ENCODE results near the gene KSR1. TPM values are rescaled to one million over a fixed set of nuclear protein-coding genes. Genes with fewer than 3 reads are reported as not detected.
A peak's percentile ranks its signal among the peaks of the same experiment; 100 is the strongest.

KSR1 gene
- total and polyA plus RNA-seq, 9 of the 15 experiments (the other 6 are each of a cell fraction or from before 2014, with no cell fraction given) = 1.4 to 51.7 (median 18.4) TPM

GRCh38 chr17:27569257-27569722 lies 113.0 kb downstream of the KSR1 start (continued):
- TF ChIP-seq E4F1 (CRISPR knock-in tag; IDR thresholded peaks at IDR 0.05; ENCODE audit: borderline replicate concordance) = no peak
- TF ChIP-seq SNRNP70 (optimal IDR thresholded peaks at IDR 0.05; ENCODE audit: low read depth, low read length) = no peak
- no peak for TF ChIP-seq NFYB (IDR thresholded peaks at IDR 0.05; ENCODE audit: extremely low read depth, insufficient read length)
- no peak for TF ChIP-seq NR4A1 (CRISPR knock-in tag; IDR thresholded peaks at IDR 0.05)
- TF ChIP-seq NR4A1 (tag; IDR thresholded peaks at IDR 0.05) = no peak
- no peak for TF ChIP-seq NELFE (IDR thresholded peaks at IDR 0.05; ENCODE audit: insufficient read depth, insufficient read length)
- no peak for TF ChIP-seq SFPQ (IDR thresholded peaks at IDR 0.05; ENCODE audit: low read depth, low read length)
- TF ChIP-seq POLR3A (IDR thresholded peaks at IDR 0.05; ENCODE audit: borderline replicate concordance, extremely low read depth, insufficient read depth, insufficient read length) = no peak
- TF ChIP-seq CREB5 (CRISPR knock-in tag; IDR thresholded peaks at IDR 0.05) = no peak
- TF ChIP-seq TOE1 (IDR thresholded peaks at IDR 0.05; ENCODE audit: borderline replicate concordance) = peak; percentile 17; the same call in 1 of the 2 replicates
- TF ChIP-seq TOE1 (CRISPR knock-in tag; IDR thresholded peaks at IDR 0.05; ENCODE audit: borderline replicate concordance, low read depth) = no peak
- no peak for TF ChIP-seq E2F1 (CRISPR knock-in tag; IDR thresholded peaks at IDR 0.05)
- TF ChIP-seq ZFPM2 (CRISPR knock-in tag; IDR thresholded peaks at IDR 0.05) = no peak
- no peak for TF ChIP-seq NR1H2 (CRISPR knock-in tag; IDR thresholded peaks at IDR 0.05)
- no peak for TF ChIP-seq ZNF121 (CRISPR knock-in tag; conservative IDR thresholded peaks at IDR 0.05)
- TF ChIP-seq U2AF2 (optimal IDR thresholded peaks at IDR 0.05; ENCODE audit: low read depth, low read length) = no peak
- 0 out of 2 replicates have a peak, but pooled peaks have one; percentile 27 for TF ChIP-seq ATF4 (CRISPR knock-in tag; IDR thresholded peaks at IDR 0.05)
- TF ChIP-seq L3MBTL2 (IDR thresholded peaks at IDR 0.05) = peak; percentile 60
- no peak for TF ChIP-seq HINFP (tag; conservative IDR thresholded peaks at IDR 0.05; ENCODE audit: low read depth)
